Fibroblast of villous mesenchyme (primary cell): ENCODE results near the gene TJP2. TPM values are rescaled to one million over a fixed set of nuclear protein-coding genes. Genes with fewer than 3 reads are reported as not detected.

Experiments used
- DNase-seq: peaks from one replicate; pipeline ENCODE4 v3.0.0-alpha.2; 2010; ENCODE audit warnings: low read depth
- H3K4me3 ChIP-seq: 2 replicates; pipeline ENCODE4 v1.5.1; 2011; ENCODE audit warnings: low read depth, mild to moderate bottlenecking, low read length
- total RNA-seq: library from RNA; depleted of rRNA; stranded (reverse); fragments of >200 nt; gene quantifications from 2 replicates; pipeline ENCODE4 v1.2.3, GENCODE V29; 2012
- TF ChIP-seq, protein P1 (sequence below): IDR thresholded peaks from 2 replicates; pipeline ENCODE4 v1.5.1; 2012; ENCODE audit warnings: low read depth, mild to moderate bottlenecking, low read length; ENCODE audit not compliant: insufficient read depth

Gene TJP2
- total RNA-seq, 1 donor, result 18.1 TPM

DNA sequence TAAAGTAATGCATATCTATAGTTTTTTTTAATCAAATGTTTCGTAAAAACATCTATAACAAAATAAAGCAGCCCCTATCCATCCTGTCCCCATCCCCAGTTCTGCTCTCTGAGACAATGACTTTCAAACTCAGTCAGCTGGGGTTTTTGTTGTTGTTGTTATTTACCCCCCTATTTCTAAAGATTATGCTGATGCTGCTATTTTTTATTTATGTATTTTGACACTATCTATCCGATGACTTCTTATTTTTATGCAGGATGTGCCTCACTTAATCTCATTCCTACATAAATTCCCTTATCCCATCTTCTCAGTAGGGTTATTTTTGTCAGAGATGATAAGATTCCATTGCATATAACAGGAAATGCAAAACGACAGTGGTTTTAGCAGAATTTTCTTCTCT lies 105.7 kb downstream of the TJP2 start:
- TF ChIP-seq, protein P1, sequence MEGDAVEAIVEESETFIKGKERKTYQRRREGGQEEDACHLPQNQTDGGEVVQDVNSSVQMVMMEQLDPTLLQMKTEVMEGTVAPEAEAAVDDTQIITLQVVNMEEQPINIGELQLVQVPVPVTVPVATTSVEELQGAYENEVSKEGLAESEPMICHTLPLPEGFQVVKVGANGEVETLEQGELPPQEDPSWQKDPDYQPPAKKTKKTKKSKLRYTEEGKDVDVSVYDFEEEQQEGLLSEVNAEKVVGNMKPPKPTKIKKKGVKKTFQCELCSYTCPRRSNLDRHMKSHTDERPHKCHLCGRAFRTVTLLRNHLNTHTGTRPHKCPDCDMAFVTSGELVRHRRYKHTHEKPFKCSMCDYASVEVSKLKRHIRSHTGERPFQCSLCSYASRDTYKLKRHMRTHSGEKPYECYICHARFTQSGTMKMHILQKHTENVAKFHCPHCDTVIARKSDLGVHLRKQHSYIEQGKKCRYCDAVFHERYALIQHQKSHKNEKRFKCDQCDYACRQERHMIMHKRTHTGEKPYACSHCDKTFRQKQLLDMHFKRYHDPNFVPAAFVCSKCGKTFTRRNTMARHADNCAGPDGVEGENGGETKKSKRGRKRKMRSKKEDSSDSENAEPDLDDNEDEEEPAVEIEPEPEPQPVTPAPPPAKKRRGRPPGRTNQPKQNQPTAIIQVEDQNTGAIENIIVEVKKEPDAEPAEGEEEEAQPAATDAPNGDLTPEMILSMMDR, result no peak
- no peak for DNase-seq
- H3K4me3 ChIP-seq, result no peak overlapping the region

DNA sequence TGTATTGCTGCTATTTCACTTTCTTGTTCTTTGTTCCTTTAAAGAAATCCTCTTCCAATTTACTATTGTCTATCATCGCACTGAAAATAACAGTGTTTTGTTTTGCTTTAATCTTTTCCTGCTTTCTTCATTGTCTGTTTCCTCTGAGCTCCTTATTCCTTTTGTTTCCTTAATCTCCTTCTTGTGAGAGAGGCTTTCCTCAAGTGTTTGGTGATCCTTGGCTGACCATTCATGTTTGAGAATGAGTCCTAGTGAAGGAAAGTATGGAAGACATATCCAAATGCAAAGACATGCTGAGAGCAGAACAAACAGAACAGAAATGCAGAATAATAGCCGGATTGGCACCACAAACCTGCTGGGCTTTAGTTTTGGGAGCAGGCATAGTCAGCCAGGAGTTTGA lies 108.9 kb downstream of the TJP2 start:
- TF ChIP-seq, protein P1, result no peak
- no peak overlapping the region for H3K4me3 ChIP-seq
- no peak for DNase-seq

GRCh38 chr9:69292078-69292477 lies 118.0 kb downstream of the TJP2 start:
- no peak for DNase-seq
- TF ChIP-seq, protein P1, result no peak
- no peak overlapping the region for H3K4me3 ChIP-seq

DNA sequence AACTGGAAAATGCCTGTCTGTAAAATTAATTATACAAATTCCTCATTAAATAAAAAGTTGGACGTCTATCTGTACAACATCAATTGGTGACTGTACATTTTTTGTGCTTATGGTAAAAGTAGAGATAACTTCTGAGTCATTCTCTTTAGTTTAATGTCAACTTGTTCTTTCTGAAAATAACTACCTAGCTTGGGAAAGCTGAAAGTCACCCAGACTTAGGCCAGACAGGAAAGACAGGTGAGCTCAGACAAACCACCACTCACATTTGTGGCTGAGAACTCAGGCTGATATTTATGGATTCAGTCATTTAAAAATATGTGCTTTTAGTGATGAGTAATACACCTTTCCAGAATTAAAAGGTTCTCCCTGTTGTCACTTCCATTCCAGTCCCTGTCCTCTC lies 119.1 kb downstream of the TJP2 start:
- no peak overlapping the region for H3K4me3 ChIP-seq
- TF ChIP-seq, protein P1, result no peak
- no peak for DNase-seq

DNA sequence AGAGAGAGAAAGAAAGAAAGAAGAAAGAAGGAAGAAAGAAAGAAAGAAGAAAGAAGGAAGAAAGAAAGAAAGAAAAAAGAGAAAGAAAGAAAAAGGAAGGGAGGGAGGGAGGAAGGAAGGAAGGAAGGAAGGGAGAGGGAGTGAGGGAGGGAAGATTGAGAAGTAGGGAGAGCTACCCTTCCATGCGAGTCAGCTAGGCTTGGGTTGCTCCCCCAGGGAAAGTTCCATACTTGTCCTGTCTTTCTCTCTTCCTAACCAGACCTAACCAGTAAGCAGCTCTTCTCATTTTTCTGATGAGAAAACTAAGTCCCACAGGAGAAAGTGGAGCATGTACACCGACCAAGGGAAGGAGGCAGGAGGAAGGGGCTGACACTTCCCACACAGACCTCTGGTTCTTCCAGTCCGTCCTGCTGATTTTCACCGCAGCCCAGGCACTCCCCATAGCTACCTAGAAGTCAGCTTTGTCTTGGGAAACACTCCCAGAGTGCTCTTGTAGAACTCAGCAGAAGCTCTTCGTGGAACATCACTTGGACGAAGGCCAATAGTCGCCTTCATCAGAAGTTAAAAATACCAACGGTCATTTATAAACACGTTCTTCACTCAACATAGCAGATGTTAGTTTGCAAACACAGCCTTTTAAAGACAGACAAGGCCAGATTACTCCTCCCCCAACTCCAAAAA lies 121.9 kb downstream of the TJP2 start:
- H3K4me3 ChIP-seq, result no peak overlapping the region
- TF ChIP-seq, protein P1, result no peak
- peak; percentile 37 for DNase-seq

GRCh38 chr9:69297300-69297980 lies 123.4 kb downstream of the TJP2 start:
- TF ChIP-seq, protein P1, result no peak
- H3K4me3 ChIP-seq, result no peak overlapping the region
- DNase-seq, result no peak
